Sigmoid colon (tissue), 4 donors: ENCODE results near the gene SERPINH1.

Experiments used
- EP300 ChIP-seq, 4 donors: sonication (generic); formaldehyde crosslinking; IDR thresholded peaks; one replicate each; pipeline ENCODE4 v1.6.1; 2017; ENCODE audit warnings: antibody characterized with exemption in 4 of 4
- POLR2A ChIP-seq, 2 donors: fragments of 450-650 bp; IDR thresholded peaks; one replicate each; pipeline ENCODE4 v1.6.1; 2016; ENCODE audit warnings: antibody characterized with exemption in 2 of 2, mild to moderate bottlenecking in 2 of 2, moderate library complexity in 2 of 2
- POLR2AphosphoS5 ChIP-seq, 4 donors: sonication (generic); formaldehyde crosslinking; IDR thresholded peaks; one replicate each; pipeline ENCODE4 v1.6.1; 2017; ENCODE audit warnings: antibody characterized with exemption in 4 of 4
- TF ChIP-seq, protein P1 (sequence below), 4 experiments: fragments of 450-650 bp in 3 of 4; fragments of 200-600 bp in 1 of 4; IDR thresholded peaks; one replicate each; pipeline ENCODE4 v1.5.1; 2016 to 2019; ENCODE audit warnings: antibody characterized with exemption in 4 of 4, mild to moderate bottlenecking in 3 of 4, moderate library complexity in 2 of 4

DNA sequence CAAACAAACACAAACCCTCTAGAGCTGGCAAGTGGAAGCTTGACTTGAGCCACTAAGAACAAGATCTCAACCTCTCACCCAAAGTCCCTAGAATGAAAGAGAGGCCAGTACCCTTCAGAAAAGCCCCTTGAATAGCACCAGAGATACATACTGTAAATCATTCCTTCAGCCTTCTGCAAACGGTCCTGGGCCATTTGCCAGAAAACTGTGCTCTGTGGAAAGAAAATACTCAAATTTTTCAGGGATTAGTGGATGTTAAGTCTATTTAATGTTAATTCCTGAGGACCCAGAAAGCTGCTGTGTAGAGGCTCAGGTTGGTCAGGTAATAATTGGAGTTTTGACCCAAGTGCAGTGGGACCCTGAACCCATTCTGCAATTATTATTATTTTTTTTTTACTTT is 16.9 kb downstream of the SERPINH1 start:
- TF ChIP-seq, protein P1, sequence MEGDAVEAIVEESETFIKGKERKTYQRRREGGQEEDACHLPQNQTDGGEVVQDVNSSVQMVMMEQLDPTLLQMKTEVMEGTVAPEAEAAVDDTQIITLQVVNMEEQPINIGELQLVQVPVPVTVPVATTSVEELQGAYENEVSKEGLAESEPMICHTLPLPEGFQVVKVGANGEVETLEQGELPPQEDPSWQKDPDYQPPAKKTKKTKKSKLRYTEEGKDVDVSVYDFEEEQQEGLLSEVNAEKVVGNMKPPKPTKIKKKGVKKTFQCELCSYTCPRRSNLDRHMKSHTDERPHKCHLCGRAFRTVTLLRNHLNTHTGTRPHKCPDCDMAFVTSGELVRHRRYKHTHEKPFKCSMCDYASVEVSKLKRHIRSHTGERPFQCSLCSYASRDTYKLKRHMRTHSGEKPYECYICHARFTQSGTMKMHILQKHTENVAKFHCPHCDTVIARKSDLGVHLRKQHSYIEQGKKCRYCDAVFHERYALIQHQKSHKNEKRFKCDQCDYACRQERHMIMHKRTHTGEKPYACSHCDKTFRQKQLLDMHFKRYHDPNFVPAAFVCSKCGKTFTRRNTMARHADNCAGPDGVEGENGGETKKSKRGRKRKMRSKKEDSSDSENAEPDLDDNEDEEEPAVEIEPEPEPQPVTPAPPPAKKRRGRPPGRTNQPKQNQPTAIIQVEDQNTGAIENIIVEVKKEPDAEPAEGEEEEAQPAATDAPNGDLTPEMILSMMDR (IDR thresholded peaks at IDR 0.05) = no peak
- no peak for TF ChIP-seq EP300 (IDR thresholded peaks at IDR 0.05)
- TF ChIP-seq POLR2A (IDR thresholded peaks at IDR 0.05) = no peak
- TF ChIP-seq POLR2AphosphoS5 (IDR thresholded peaks at IDR 0.05) = no peak
